Panc1 (cell line): ENCODE data around the gene RLIM. TPM values are rescaled to one million over a fixed set of nuclear protein-coding genes. Genes with fewer than 3 reads are reported as not detected.
A peak's percentile ranks its signal among the peaks of the same experiment; 100 is the strongest.

Source experiments
- ATAC-seq: fragments of 200-7000 bp; cut with Tn5 transposase; 2 replicates; pipeline ENCODE4 v1.9.1; 2020; ENCODE audit warnings: mild to moderate bottlenecking, moderate library complexity
- BruUV-seq: library from RNA; stranded (reverse); fragments of 400-500 nt; replicated peaks from 2 replicates; lab custom pipeline; 2021; lab: Mats Ljungman, UMichigan
- CTCF ChIA-PET: fragments of 300-600 bp; sonication (Branson Sonifier 250); formaldehyde crosslinking; loops from one replicate; lab custom pipeline; 2022; ENCODE audit warnings: antibody characterized with exemption; lab: Charles Lee
- POLR2A ChIA-PET: fragments of 300-600 bp; sonication (Branson Sonifier 250); formaldehyde crosslinking; loops from one replicate; lab custom pipeline; 2022; ENCODE audit warnings: antibody characterized with exemption; lab: Charles Lee
- DNase-seq: peaks from one replicate; pipeline ENCODE4 v3.0.0-alpha.2; 2010; ENCODE audit warnings: low read depth, low spot score
- H3K27ac ChIP-seq: 2 replicates; pipeline ENCODE4 v1.5.1; 2011; ENCODE audit warnings: mild to moderate bottlenecking, low read length, inconsistent platforms
- H3K27me3 ChIP-seq: fragments of 200-500 bp; sonication (Bioruptor generic); 2 replicates; pipeline ENCODE4 v1.6.0; 2014; ENCODE audit warnings: low read length, inconsistent platforms; ENCODE audit not compliant: control insufficient read depth, insufficient read depth
- H3K36me3 ChIP-seq: fragments of 200-500 bp; sonication (Bioruptor generic); 2 replicates; pipeline ENCODE4 v1.5.1; 2014; ENCODE audit warnings: inconsistent platforms, mild to moderate bottlenecking, low read length, moderate library complexity; ENCODE audit not compliant: control insufficient read depth, insufficient read depth
- H3K4me1 ChIP-seq: 2 replicates; pipeline ENCODE4 v1.5.1; 2011; ENCODE audit warnings: inconsistent platforms, mild to moderate bottlenecking, low read length, moderate library complexity; ENCODE audit not compliant: control insufficient read depth, insufficient read depth
- H3K4me3 ChIP-seq, 2 experiments: 2 replicates each; pipeline ENCODE4 v1.5.1; 2011 to 2012; ENCODE audit warnings: low read depth in 2 of 2, low read length in 2 of 2, mild to moderate bottlenecking in 2 of 2, inconsistent platforms in 1 of 2, moderate library complexity in 1 of 2
- H3K9me3 ChIP-seq: fragments of 200-500 bp; sonication (Bioruptor generic); 2 replicates; pipeline ENCODE4 v1.5.1; 2014; ENCODE audit warnings: low read depth, mild to moderate bottlenecking, inconsistent platforms, low read length, moderate library complexity; ENCODE audit not compliant: control insufficient read depth, insufficient read depth
- POLR2AphosphoS5 ChIP-seq: IDR thresholded peaks from 2 replicates; pipeline ENCODE4 v1.6.1; 2012; ENCODE audit warnings: mild to moderate bottlenecking, low read depth, low read length, moderate library complexity
- SIN3A ChIP-seq: IDR thresholded peaks from 2 replicates; pipeline ENCODE4 v1.6.1; 2012; ENCODE audit warnings: low read depth, mild to moderate bottlenecking, low read length, moderate library complexity, borderline replicate concordance; ENCODE audit not compliant: insufficient read depth
- TCF7L2 ChIP-seq: IDR thresholded peaks from 2 replicates; pipeline ENCODE4 v1.6.1; 2011; ENCODE audit warnings: mild to moderate bottlenecking, low read depth, low read length, inconsistent platforms
- in situ Hi-C: cut with HindIII; loops from 2 replicates; pipeline ENCODE4 v1.10.0; 2016; ENCODE audit warnings: low sequenced_read_pairs, low pct_unique_long_range_greater_than_20kb
- intact Hi-C: fragments of 100-400 bp; cut with micrococcal nuclease; formaldehyde crosslinking; loops from one replicate; pipeline ENCODE4 v1.10.0; 2022; ENCODE audit not compliant: unreplicated experiment
- total RNA-seq: library from RNA; stranded (reverse); gene quantifications from one replicate; pipeline ENCODE4 v1.2.1, GENCODE V29; 2021; ENCODE audit not compliant: unreplicated experiment
- TF ChIP-seq, protein P1 (sequence below): fragments of 450-650 bp; IDR thresholded peaks from 2 replicates; pipeline ENCODE4 v1.5.1; 2017; ENCODE audit warnings: mild to moderate bottlenecking
- TF ChIP-seq, protein P2 (sequence below), 2 experiments: IDR thresholded peaks; 2 replicates each; pipeline ENCODE4 v1.6.1; 2011 to 2012; ENCODE audit warnings: low read depth in 2 of 2, control low read depth in 1 of 2, low read length in 1 of 2, mild to moderate bottlenecking in 1 of 2, moderate library complexity in 1 of 2; ENCODE audit not compliant: insufficient read depth in 1 of 2

Gene RLIM
- total RNA-seq, 1 experiment from 2014 or later: 50.6 TPM

DNA sequence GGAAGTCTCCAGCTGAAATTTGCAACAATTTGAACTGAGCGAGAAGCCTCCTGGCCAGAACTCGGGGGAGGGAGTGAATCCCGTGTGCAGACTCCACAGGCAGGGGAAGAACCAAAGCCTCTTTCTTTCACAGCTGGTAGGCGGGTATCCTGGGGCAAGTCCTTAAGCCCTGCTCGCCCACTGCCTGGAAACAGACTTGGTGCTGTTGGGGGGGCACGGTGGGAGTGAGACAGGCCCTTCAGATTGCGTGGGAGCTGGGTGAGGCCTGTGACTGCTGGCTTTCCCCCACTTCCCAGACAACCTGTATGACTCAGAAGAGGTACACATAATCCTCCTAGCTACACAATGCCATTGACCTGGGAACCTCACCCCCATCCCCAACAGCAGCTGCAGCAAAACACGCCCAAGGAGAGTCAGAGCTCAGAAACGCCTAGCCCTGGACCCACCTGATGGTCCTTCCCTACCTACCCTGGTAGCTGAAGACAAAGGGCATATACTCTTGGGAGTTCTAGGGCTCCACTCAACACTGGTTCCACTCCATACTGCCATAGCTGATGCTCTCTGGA lies 22.4 kb upstream of the RLIM start:
- CTCF ChIA-PET: no interaction called here
- DNase-seq: no peak
- no peak overlapping the region for H3K27ac ChIP-seq
- H3K36me3 ChIP-seq: no peaks in the 10 kb centered on the region
- intact Hi-C loops: no loop called here
- POLR2A ChIA-PET: no interaction called here
- no peak for ATAC-seq
- no peaks in the 10 kb centered on the region for H3K9me3 ChIP-seq
- TF ChIP-seq TCF7L2: no peak
- TF ChIP-seq POLR2AphosphoS5: no peak
- TF ChIP-seq SIN3A: no peak
- TF ChIP-seq, protein P1, sequence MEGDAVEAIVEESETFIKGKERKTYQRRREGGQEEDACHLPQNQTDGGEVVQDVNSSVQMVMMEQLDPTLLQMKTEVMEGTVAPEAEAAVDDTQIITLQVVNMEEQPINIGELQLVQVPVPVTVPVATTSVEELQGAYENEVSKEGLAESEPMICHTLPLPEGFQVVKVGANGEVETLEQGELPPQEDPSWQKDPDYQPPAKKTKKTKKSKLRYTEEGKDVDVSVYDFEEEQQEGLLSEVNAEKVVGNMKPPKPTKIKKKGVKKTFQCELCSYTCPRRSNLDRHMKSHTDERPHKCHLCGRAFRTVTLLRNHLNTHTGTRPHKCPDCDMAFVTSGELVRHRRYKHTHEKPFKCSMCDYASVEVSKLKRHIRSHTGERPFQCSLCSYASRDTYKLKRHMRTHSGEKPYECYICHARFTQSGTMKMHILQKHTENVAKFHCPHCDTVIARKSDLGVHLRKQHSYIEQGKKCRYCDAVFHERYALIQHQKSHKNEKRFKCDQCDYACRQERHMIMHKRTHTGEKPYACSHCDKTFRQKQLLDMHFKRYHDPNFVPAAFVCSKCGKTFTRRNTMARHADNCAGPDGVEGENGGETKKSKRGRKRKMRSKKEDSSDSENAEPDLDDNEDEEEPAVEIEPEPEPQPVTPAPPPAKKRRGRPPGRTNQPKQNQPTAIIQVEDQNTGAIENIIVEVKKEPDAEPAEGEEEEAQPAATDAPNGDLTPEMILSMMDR: no peak
- TF ChIP-seq, protein P2, sequence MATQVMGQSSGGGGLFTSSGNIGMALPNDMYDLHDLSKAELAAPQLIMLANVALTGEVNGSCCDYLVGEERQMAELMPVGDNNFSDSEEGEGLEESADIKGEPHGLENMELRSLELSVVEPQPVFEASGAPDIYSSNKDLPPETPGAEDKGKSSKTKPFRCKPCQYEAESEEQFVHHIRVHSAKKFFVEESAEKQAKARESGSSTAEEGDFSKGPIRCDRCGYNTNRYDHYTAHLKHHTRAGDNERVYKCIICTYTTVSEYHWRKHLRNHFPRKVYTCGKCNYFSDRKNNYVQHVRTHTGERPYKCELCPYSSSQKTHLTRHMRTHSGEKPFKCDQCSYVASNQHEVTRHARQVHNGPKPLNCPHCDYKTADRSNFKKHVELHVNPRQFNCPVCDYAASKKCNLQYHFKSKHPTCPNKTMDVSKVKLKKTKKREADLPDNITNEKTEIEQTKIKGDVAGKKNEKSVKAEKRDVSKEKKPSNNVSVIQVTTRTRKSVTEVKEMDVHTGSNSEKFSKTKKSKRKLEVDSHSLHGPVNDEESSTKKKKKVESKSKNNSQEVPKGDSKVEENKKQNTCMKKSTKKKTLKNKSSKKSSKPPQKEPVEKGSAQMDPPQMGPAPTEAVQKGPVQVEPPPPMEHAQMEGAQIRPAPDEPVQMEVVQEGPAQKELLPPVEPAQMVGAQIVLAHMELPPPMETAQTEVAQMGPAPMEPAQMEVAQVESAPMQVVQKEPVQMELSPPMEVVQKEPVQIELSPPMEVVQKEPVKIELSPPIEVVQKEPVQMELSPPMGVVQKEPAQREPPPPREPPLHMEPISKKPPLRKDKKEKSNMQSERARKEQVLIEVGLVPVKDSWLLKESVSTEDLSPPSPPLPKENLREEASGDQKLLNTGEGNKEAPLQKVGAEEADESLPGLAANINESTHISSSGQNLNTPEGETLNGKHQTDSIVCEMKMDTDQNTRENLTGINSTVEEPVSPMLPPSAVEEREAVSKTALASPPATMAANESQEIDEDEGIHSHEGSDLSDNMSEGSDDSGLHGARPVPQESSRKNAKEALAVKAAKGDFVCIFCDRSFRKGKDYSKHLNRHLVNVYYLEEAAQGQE (IDR thresholded peaks at IDR 0.05; ENCODE audit: insufficient read depth in 1 of 2, low read depth in 2 of 2, low read length in 1 of 2): no peak
- H3K27me3 ChIP-seq: no peaks in the 10 kb centered on the region
- no peaks in the 10 kb centered on the region for H3K4me1 ChIP-seq
- in situ Hi-C loops: no loop called here
- no TSS peak for BruUV-seq
- no peak overlapping the region for H3K4me3 ChIP-seq

GRCh38 chrX:74613370-74614092 lies 893 bp downstream of the RLIM start:
- no peaks in the 10 kb centered on the region for H3K9me3 ChIP-seq
- POLR2A ChIA-PET: no interaction called here

More at GRCh38 chrX:74613370-74614092, 893 bp downstream of the RLIM start:
- Histone ChIP-seq H3K4me3 (peak overlapping the region; percentile 82 to 89), H3K4me1 (peaks cover 5% of the 10 kb centered on the region; the same call in 1 of the 2 replicates), H3K27ac (peak overlapping the region; percentile 96), H3K36me3 (peaks cover 10% of the 10 kb centered on the region), H3K27me3 (no peaks in the 10 kb centered on the region)
- CTCF ChIA-PET: no interaction called here
- intact Hi-C loops (no loop called here), in situ Hi-C loops (no loop called here)
- no peak for DNase-seq
- no TSS peak for BruUV-seq
- TF ChIP-seq, protein P2 (IDR thresholded peaks at IDR 0.05; ENCODE audit: insufficient read depth in 1 of 2, low read depth in 2 of 2, low read length in 1 of 2): no peak
- 0 out of 2 replicates have a peak, but pooled peaks have one; percentile 22 for ATAC-seq
